GM15510 (cell line): ENCODE measurements around the gene FBXO4.
A peak's percentile ranks its signal among the peaks of the same experiment; 100 is the strongest.

Experiments used
- POLR2A ChIP-seq: IDR thresholded peaks from 3 replicates; pipeline ENCODE4 v1.6.1; 2011; ENCODE audit warnings: borderline replicate concordance; ENCODE audit not compliant: insufficient read length; ENCODE audit errors: extremely low read depth

The FBXO4 gene

DNA sequence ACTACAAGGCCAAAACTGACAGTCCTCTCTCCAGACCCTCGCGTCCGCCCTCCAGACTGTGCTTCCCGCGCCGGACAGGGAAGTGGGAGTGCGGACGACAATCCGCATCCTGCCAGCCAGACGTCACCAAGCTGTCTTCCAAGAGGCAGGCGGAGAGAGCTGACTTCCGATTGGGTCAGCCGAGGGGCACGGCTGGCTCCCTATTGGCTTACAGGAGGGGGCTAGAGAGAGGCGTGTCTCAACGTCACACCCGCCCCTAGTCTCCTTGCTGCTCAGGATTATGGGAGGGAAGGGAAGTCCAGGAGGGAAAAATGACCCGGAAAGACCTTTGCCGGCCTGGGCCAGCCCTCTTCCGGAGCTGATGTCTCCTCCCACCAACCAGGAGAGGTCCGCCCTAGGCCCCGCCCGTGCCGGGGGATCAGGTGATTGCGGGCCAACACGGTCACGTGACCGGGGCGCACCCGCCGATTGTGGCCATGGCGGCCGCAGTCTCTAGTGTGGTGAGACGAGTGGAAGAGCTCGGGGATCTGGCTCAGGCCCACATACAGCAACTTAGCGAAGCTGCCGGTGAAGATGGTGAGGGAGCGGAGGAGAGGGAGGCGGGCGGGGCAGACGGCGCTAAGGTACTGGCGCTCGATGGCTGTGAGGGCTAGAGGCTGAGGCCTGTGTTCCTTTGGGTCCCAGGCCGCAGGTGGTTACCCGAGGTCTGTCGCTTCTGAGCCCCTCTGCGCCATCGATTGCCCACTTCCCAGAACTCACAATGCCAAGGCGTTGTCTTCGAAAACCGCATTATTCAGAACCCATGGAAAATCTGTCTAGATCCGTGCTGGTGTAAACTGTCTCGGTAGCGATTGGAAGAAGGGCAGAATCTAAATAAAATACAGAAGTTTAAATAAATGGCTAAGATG, 20.9 kb upstream of the FBXO4 start, which contains the start of gene RIMOC1:
TSS of gene RIMOC1 (plus strand) at position 453 of the 908 bp plus-strand sequence. CDS start at position 477, 24 bp downstream.
- TF ChIP-seq POLR2A, result peak; percentile 88

DNA sequence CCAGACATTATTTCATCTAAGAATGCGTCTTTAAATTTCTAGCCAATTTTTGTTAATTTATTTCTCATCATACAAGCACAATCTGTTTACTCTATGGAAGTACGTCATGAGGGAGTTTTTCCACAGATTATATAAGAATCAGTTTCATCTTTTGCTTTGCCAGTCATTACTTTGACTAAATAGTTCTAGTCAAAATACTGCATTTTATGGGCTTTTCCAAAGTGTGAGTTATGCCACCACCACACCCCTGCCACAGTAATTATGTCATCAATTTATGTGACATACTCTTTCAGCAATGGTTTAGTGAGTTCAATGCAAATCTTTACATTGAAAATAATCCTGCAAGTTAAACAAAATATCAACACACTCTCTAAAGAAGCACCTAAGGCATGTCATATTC, 18.9 kb upstream of the FBXO4 start:
- TF ChIP-seq POLR2A, result no peak

DNA sequence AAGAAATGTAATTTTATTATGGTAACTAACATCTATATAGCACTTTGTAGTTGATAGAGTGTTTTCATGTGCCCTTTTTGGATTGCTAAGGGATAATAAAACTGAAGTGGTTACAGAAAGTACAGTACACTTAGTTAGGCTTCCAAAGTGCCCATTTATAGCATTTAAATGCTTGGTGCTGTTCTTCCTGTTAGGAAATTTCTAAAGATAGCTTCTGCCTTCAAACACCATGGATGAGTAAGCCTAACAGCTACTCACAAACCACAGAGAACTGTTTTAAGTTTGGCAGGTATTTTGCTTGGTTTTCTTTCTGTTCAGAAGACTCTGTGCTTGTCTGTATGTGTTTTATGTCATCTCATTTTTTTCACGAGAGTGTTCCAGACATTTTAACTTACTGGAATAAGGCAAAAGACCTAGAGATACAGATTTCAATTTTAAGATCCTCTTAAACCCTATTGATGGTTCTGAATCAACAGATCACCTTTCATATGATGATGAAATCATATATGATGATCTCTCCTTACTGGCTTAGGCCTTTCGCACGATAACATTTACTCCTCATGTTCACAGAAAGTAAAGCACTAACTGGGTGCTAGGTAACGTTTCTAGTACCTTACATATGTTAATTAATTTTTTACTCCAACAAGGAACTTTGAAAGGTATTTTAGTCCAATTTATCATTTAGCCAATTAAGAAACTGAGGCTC, 16.6 kb upstream of the FBXO4 start:
- TF ChIP-seq POLR2A, result no peak

DNA sequence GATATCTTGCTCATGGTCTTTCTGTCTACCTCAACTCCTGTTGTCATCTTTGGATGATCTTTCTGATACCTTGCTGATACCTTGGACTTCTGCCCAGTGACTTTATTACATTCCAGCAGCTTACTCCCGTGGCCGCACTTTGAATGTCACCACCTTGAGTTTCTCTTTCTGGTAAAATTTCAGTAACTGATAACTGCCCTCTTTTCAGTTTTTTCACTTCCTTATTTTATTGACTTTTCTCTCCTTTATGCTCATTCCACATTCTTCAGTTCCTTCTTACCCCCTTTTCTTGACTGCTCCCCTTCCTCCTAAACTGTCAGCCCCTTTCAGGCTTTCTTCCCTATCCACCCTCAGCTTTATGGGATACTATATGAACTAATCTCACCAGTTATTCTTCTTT, 7.0 kb upstream of the FBXO4 start:
- no peak for TF ChIP-seq POLR2A

DNA sequence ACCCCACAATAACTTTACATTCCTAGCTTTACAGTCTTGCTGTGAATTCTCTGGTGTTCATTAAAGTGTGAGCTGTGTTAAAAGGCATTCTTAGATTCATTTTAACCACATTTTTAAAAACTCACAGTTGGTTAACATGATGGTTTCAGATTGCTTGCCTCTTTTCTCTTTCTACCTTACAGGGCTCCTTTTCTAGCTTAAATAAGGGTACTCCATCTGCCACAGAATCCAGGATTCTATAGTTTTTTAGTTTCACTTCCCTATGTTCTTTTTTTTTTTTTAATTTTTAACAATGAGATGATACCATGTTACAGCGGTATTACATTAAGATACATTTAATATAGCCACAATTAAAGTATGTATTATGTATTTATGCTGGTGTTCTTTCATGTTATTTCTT, 3.9 kb upstream of the FBXO4 start:
- no peak for TF ChIP-seq POLR2A

DNA sequence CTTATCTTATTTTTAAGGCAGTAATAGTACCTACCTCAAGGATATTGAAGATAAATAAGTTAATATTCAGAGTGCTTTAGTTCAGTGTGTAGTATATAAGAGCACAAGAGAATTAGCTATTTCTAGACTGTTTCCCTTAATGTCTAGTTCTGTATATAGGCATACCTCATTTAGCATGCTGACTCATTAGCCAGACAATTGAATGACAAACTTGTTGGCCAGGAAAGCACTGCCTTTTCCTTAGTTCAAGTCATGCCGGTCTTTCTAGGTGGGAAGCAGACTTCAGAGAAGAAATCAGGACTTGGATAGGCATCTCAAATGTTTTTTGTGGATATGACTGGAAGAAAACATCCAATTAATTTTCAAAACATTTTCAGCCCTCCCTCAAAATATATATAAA, 3.2 kb upstream of the FBXO4 start:
- no peak for TF ChIP-seq POLR2A

DNA sequence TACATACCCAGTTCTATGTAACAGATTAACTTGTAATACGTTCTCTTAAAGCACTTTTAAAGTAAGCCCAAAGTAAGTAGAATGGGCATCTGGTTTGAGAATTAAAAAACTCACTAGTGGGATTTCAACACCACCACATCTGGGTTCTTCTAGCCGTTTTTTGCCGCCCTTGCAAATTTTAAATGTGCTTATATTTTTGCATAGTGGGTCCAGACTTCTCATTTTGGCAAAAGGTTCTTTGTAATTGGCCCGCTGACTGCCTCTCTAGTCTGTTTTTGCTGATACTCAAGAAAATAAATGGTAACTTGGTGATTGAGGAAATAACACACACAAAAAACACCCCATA, 582 bp upstream of the FBXO4 start:
- TF ChIP-seq POLR2A, result no peak

DNA sequence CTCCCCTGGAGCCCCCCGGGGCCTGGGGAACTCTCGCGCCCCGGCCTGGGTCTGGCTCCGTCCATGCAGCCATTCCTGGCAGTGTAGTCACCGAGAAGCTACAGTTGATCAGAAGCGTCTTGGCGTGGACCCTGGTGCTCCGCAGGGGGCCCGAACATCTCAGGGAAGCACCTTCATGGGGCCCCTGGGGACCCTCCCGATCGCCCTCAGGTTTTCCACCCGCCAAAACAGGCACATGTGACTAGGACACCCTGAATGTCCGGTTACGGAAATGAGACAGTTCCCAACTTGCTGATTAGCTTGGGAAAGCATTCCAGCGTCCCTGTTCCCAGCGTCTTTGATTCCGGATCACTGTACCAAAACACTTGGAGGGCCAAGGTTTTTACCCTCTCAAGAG, 472 bp downstream of the FBXO4 start:
- TF ChIP-seq POLR2A, result no peak

DNA sequence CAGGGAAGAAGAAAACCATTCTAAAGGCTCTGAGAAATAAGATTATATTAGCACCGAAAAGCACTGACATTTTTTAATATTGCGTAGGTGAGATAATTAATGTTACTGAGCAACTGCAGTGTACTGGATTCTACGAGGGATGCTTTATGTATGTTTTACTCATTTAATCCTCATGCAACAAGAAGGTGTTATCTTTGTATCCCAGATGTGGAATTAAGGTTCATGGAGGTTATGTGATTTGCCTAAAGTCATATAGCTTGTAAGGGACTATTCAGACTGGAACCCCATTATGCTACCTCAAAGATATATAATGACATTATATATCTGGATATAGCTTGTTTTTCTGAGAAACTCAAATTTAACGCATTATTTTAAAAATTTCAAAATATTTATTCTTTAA, 2.5 kb downstream of the FBXO4 start:
- no peak for TF ChIP-seq POLR2A

DNA sequence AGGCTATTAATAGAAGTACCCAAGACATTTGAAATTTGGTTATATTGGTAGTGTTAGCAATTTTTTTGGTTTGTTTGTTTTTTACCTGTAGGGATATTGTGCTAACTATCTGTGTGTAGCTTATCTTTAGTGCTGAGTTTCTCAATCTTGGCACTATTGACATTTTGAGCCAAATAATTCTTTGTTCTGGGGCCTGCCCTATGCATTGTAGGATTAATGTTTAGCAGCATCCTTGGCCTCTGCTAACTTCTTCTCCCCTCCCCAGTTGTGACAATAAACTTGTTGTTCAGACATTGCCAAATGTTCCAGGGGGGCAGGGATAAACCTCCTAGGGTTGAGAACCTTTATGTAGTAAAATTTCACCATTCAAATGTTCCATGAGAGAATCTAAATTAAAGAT, 4.0 kb downstream of the FBXO4 start:
- no peak for TF ChIP-seq POLR2A

DNA sequence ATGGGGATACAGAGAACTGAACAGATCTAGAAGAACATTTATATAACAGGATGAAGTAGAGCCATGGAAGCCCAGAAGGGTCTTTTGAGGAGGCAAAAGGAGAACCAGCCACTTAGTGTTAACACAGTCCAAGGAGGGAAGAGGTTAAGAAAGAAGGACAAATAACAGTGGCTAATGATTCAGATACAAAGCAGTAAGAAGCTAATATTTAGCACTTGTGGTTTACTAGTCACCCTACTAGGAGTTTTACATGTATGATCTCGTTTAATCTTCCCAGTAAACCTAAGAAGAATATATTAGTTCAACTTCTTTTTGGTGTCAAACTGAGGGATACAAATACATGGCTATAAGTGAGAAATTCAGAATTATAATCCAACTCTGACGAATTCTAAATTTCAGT, 7.7 kb downstream of the FBXO4 start:
- TF ChIP-seq POLR2A, result no peak

DNA sequence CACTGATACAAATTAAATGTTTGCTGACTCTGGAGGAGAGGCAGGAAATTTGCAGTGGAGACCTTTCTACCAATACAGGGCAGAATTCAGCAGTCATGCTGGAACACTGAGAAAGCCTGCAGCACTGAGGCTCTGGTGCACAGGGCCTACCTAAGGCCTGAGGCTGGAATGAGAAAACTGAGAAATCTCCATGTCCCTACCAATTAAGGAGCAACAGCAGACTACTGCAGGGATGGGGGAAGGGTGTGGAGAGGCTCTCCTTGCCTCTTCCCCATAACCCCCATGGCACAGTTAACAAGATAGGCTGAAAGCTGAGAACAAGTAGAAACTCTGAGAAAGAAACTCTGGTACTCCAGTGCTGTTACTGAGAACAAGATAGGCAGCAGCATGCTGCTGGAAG, 10.5 kb downstream of the FBXO4 start:
- TF ChIP-seq POLR2A, result no peak

DNA sequence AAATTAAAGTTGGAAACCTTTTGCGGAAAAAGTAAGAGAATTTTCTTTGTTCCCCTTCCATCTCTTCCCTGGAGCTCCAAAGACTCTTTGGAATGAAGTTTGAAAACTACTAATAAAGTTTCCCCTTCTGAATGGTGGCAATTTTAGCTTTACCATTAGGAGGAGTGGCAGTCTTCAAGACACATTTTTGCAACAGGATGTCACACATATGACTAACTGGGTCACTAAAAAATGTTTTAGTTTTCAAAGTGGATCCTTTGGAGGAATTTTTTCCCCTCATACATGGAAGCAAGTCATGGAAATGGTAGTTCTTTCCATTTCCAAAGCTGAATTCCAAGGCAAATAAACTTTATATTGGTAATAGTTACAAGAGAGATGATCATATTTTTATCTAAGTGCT, 15.6 kb downstream of the FBXO4 start:
- no peak for TF ChIP-seq POLR2A

DNA sequence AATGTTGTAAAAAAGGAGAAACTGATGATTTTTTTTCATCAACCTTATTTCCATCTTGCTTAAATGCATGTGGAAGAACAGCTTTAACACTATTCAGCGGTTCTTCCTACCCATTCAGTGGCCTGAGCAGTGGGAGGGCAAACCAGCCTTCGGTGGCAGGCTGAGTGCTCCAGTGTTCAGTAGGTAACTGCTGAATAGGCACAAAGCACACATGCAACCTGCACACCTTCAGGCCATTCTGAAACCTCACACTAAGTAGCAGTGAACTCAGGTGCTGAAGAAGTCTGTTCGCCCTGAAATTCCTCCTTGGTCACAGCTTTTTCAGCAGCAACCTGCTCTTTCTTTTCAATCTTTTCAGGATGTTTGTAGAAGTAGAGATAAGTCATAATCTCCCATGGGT, 26.1 kb downstream of the FBXO4 start:
- no peak for TF ChIP-seq POLR2A

DNA sequence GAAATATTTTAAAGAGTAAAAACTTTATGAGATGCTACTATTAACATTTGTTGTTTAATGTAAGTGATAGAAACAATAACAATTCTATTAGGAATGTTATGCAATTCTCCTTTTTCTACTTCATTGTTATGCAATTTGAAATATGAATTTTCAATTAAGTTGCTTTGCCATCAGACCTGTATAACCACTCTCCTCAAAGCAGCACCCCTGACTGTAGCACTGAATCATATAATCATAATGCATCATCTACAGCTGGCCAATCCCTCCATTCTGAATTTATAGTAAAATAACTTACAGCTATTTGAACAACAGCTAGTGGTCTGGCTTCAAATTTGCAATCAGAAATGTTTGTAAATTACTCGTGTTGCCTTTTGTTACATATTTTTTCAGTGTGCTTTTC, 29.2 kb downstream of the FBXO4 start:
- TF ChIP-seq POLR2A, result no peak
